A673 (cell line): ENCODE measurements around the gene RIC8A.

Source experiments
- EZH2 ChIP-seq: fragments of 200-600 bp; sonication (generic); IDR thresholded peaks from 2 replicates; pipeline ENCODE4 v1.6.1; 2017; ENCODE audit warnings: borderline replicate concordance, low read depth, mild to moderate bottlenecking, mixed read lengths, antibody characterized with exemption, low read length; ENCODE audit not compliant: poor library complexity, severe bottlenecking
- TF ChIP-seq, protein P1 (sequence below): fragments of 300-800, 200-600 bp; sonication (generic); conservative IDR thresholded peaks from 2 replicates; pipeline ENCODE4 v1.5.1; 2017; ENCODE audit warnings: low read depth, mild to moderate bottlenecking, antibody characterized with exemption, low read length, moderate library complexity, mixed read lengths

DNA sequence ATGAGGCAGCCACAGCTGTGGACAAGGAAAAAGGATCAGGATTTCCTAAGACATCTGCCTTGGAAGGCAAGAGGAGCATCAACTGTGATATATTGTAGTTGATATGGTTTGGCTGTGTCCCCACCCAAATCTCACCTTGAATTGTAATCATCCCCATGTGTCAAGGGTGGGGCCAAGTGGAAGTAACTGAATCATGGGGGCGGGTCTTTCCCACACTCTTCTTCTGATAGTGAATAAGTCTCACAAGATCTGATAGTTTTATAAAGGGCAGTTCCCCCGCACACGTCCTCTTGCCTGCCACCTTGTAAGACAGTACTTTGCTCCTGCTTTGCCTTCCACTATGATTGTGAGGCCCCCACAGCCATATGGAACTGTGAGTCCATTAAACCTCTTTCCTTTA, 10.2 kb downstream of the RIC8A start:
- TF ChIP-seq, protein P1, sequence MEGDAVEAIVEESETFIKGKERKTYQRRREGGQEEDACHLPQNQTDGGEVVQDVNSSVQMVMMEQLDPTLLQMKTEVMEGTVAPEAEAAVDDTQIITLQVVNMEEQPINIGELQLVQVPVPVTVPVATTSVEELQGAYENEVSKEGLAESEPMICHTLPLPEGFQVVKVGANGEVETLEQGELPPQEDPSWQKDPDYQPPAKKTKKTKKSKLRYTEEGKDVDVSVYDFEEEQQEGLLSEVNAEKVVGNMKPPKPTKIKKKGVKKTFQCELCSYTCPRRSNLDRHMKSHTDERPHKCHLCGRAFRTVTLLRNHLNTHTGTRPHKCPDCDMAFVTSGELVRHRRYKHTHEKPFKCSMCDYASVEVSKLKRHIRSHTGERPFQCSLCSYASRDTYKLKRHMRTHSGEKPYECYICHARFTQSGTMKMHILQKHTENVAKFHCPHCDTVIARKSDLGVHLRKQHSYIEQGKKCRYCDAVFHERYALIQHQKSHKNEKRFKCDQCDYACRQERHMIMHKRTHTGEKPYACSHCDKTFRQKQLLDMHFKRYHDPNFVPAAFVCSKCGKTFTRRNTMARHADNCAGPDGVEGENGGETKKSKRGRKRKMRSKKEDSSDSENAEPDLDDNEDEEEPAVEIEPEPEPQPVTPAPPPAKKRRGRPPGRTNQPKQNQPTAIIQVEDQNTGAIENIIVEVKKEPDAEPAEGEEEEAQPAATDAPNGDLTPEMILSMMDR: no peak
- no peak for TF ChIP-seq EZH2
